HG03460 (cell line): Measurements from ENCODE around the gene SPATS2.
"Not testable (repeated sequence)": the region's sequence is repeated elsewhere in the genome, so short reads cannot be mapped to it uniquely, and the experiment has no call there.

Experiments
- ATAC-seq: cut with Tn5 transposase; IDR thresholded peaks from one replicate; pipeline ENCODE4 v1.9.1; 2021; ENCODE audit not compliant: unreplicated experiment

Gene SPATS2

GRCh38 chr12:49509681-49510080 is 142.4 kb downstream of the SPATS2 start:
- not testable (repeated sequence) for ATAC-seq

- no peak for ATAC-seq
Measured at GRCh38 chr12:49511410-49511809, 144.1 kb downstream of the SPATS2 start.

- no peak for ATAC-seq
Measured at GRCh38 chr12:49512546-49512945, 145.3 kb downstream of the SPATS2 start.

GRCh38 chr12:49515266-49515665 is 148.0 kb downstream of the SPATS2 start:
- ATAC-seq: no peak

GRCh38 chr12:49518914-49519573 is 151.8 kb downstream of the SPATS2 start:
- no peak for ATAC-seq

- ATAC-seq: no peak
Measured at GRCh38 chr12:49519574-49519936, 152.3 kb downstream of the SPATS2 start.

- ATAC-seq: no peak
Measured at GRCh38 chr12:49521389-49521788, 154.1 kb downstream of the SPATS2 start.

GRCh38 chr12:49524660-49525324 is 157.5 kb downstream of the SPATS2 start:
- no peak for ATAC-seq

GRCh38 chr12:49525942-49526341 is 158.7 kb downstream of the SPATS2 start:
- ATAC-seq: no peak

GRCh38 chr12:49527361-49528130 is 160.3 kb downstream of the SPATS2 start:
- ATAC-seq: no peak

GRCh38 chr12:49529414-49529813 is 162.2 kb downstream of the SPATS2 start:
- no peak for ATAC-seq

- no peak for ATAC-seq
Measured at GRCh38 chr12:49531745-49532144, 164.5 kb downstream of the SPATS2 start.

GRCh38 chr12:49533331-49533730 is 166.1 kb downstream of the SPATS2 start:
- ATAC-seq: no peak

- ATAC-seq: not testable (repeated sequence)
Measured at GRCh38 chr12:49534122-49534521, 166.9 kb downstream of the SPATS2 start.

- no peak for ATAC-seq
Measured at GRCh38 chr12:49534731-49535278, 167.5 kb downstream of the SPATS2 start.

GRCh38 chr12:49535921-49536525 is 168.8 kb downstream of the SPATS2 start:
- ATAC-seq: no peak

GRCh38 chr12:49536526-49537071 is 169.3 kb downstream of the SPATS2 start:
- no peak for ATAC-seq

- ATAC-seq: no peak
Measured at GRCh38 chr12:49537231-49537751, 170.0 kb downstream of the SPATS2 start.

GRCh38 chr12:49537752-49538509 is 170.7 kb downstream of the SPATS2 start:
- ATAC-seq: no peak
